Small intestine (tissue), 7 donors: ENCODE data around the gene MAPK1. TPM values are rescaled to one million over a fixed set of nuclear protein-coding genes. Genes with fewer than 3 reads are reported as not detected.
A peak's percentile ranks its signal among the peaks of the same experiment; 100 is the strongest.

Experiments used
- DNase-seq, 2 donors: peaks; one replicate each; pipeline versions ENCODE4 v3.0.0 to v3.0.0-alpha.2; 2013
- FAIRE-seq: peaks from 2 replicates; lab custom pipeline; 2012; peaks lifted over from hg19 to GRCh38; lab: Jason Lieb, UNC
- H3K27ac ChIP-seq, 3 donors: one replicate each; pipeline ENCODE4 v1.5.1; 2013; ENCODE audit warnings: low read length in 2 of 3, mild to moderate bottlenecking in 2 of 3, control low read depth in 1 of 3, inconsistent platforms in 1 of 3, low read depth in 1 of 3, moderate library complexity in 1 of 3
- H3K27me3 ChIP-seq, 3 donors: one replicate each; pipeline ENCODE4 v1.6.1; 2013; ENCODE audit warnings: low read length in 3 of 3, inconsistent platforms in 1 of 3; ENCODE audit not compliant: control insufficient read depth in 3 of 3, insufficient read depth in 3 of 3
- H3K36me3 ChIP-seq, 3 donors: one replicate each; pipeline ENCODE4 v1.6.1; 2013; ENCODE audit warnings: low read length in 3 of 3, inconsistent platforms in 1 of 3, low read depth in 1 of 3, mild to moderate bottlenecking in 1 of 3, moderate library complexity in 1 of 3; ENCODE audit not compliant: control insufficient read depth in 3 of 3, insufficient read depth in 2 of 3
- H3K4me1 ChIP-seq, 3 donors: one replicate each; pipeline ENCODE4 v1.6.1; 2013; ENCODE audit warnings: low read length in 2 of 3, inconsistent platforms in 1 of 3, low read depth in 1 of 3, mild to moderate bottlenecking in 1 of 3, moderate library complexity in 1 of 3; ENCODE audit not compliant: control insufficient read depth in 3 of 3, insufficient read depth in 2 of 3
- H3K4me3 ChIP-seq, 3 donors: one replicate each; pipeline ENCODE4 v1.5.1; 2013; ENCODE audit warnings: low read length in 3 of 3, control low read depth in 1 of 3, inconsistent platforms in 1 of 3, low read depth in 1 of 3, mild to moderate bottlenecking in 1 of 3, moderate library complexity in 1 of 3
- H3K9me3 ChIP-seq, 2 donors: one replicate each; pipeline ENCODE4 v1.6.1; 2013; ENCODE audit warnings: low read depth in 1 of 2, low read length in 1 of 2; ENCODE audit not compliant: control insufficient read depth in 2 of 2, insufficient read depth in 1 of 2
- WGBS, 3 donors: extraction: QIAGEN DNeasy Blood & Tissue Kit; methylation state at CpG; one replicate each; pipeline ENCODE4 v1.1.7; 2013; 5-methylcytosine and 5-hydroxymethylcytosine counted together
- polyA plus RNA-seq, 4 donors: library from polyadenylated mRNA; stranded (reverse) in 3 of 4; unstranded in 1 of 4; fragments of 200-250 nt in 3 of 4; fragments of 120-200 nt in 1 of 4; gene quantifications; one replicate each; pipeline versions ENCODE4 v1.2.1 to v1.2.3, GENCODE V29; 2013
- donor health status: healthy with polysubstance abuse.
- donor health status: control.
- donor health status: control.
- donor health status: Bipolar disorder and iron deficiency.
- donor health status: healthy.

MAPK1 gene
- polyA plus RNA-seq, 4 donors: 10.3 to 76.5 (median 14.2) TPM

DNA sequence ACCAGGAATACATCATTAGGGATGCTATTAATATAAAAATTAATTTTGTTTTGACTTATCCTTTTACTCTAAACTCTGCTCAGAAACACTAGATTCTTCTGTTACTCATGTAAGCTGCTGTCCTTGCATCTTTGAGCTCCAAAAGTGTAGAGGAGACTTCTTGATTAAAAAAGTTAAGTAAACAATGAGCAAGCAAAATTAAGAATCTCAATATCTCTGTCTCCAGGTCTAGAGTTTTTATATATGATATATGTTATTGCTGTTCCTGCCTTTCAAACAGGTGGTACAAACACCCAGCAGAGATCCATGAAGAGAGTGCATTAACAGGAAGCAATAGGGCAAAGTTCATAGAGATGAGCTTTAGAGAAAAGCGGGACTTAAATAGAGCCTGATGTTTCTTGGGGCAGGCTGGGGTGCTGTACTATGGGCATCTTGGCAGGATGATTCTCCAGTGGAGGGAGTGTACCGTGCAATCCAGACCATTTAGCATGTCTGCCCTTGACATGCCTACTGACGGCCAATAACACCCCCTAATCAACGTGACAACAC, 6.9 kb downstream of the MAPK1 start:
- FAIRE-seq (no peak), DNase-seq (peak in 1 of 2 donors; percentile 11)
- H3K27me3 ChIP-seq: no peaks in the 10 kb centered on the region
- H3K36me3 ChIP-seq: no peaks in the 10 kb centered on the region
- no peak overlapping the region for H3K4me3 ChIP-seq
- peak overlapping the region in 1 of 3 donors; percentile 24 for H3K27ac ChIP-seq
- peaks cover 12 to 29% (median 20%) of the 10 kb centered on the region in 3 donors for H3K4me1 ChIP-seq
- WGBS, 3 donors: 23 to 67% (median 41%) methylated on average over 4 of the region's 4 CpGs
- H3K9me3 ChIP-seq: no peaks in the 10 kb centered on the region

GRCh38 chr22:21858025-21858764, 9.2 kb downstream of the MAPK1 start:
- Histone ChIP-seq H3K36me3 (no peaks in the 10 kb centered on the region), H3K4me1 (peaks cover 12 to 25% (median 20%) of the 10 kb centered on the region in 3 donors), H3K9me3 (no peaks in the 10 kb centered on the region), H3K4me3 (no peak overlapping the region), H3K27ac (peak overlapping the region in 2 of 3 donors; percentile 45 to 67), H3K27me3 (no peaks in the 10 kb centered on the region)
- 67 to 72% (median 71%) methylated on average over 4 of the region's 4 CpGs for WGBS, 3 donors
- FAIRE-seq (no peak), DNase-seq (peak in 1 of 2 donors; percentile 23)

GRCh38 chr22:21857481-21857914, 9.9 kb downstream of the MAPK1 start:
- peak in 1 of 2 donors; percentile 57 for DNase-seq
- 49 to 66% (median 53%) methylated on average over 4 of the region's 4 CpGs for WGBS, 3 donors

DNA sequence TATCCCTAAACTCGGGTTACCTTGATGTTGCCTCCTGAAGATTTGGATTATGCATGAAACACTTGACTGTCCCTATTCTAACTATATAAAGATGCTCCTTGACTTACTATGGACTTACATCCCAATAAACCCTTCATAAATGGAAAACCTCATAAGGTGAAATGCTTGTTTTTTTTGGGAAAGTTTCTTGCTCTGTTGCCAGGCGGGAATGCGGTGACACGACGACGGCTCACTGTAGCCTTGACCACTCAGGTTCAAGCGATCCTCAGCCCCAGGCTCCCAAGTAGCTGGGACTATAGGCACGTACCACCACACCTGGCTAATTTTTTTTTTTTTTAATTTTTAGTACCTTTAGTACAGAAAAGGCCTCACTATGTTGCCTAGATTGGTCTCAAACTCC, 10.6 kb downstream of the MAPK1 start:
- peaks cover 12 to 25% (median 20%) of the 10 kb centered on the region in 3 donors for H3K4me1 ChIP-seq
- no peaks in the 10 kb centered on the region for H3K36me3 ChIP-seq
- DNase-seq (no peak), FAIRE-seq (no peak)
- WGBS, 3 donors: 91 to 95% (median 95%) methylated on average over 8 of the region's 8 CpGs
- H3K9me3 ChIP-seq: no peaks in the 10 kb centered on the region
- no peak overlapping the region for H3K4me3 ChIP-seq
- peak overlapping the region in 1 of 3 donors; percentile 67 for H3K27ac ChIP-seq
- no peaks in the 10 kb centered on the region for H3K27me3 ChIP-seq

More at GRCh38 chr22:21857481-21857914, 9.9 kb downstream of the MAPK1 start:
- no peak overlapping the region for H3K4me3 ChIP-seq
- peaks cover 12 to 25% (median 20%) of the 10 kb centered on the region in 3 donors for H3K4me1 ChIP-seq
- FAIRE-seq: no peak
- no peaks in the 10 kb centered on the region for H3K9me3 ChIP-seq
- H3K36me3 ChIP-seq: no peaks in the 10 kb centered on the region
- H3K27ac ChIP-seq: peak overlapping the region in 1 of 3 donors; percentile 67
- no peaks in the 10 kb centered on the region for H3K27me3 ChIP-seq

DNA sequence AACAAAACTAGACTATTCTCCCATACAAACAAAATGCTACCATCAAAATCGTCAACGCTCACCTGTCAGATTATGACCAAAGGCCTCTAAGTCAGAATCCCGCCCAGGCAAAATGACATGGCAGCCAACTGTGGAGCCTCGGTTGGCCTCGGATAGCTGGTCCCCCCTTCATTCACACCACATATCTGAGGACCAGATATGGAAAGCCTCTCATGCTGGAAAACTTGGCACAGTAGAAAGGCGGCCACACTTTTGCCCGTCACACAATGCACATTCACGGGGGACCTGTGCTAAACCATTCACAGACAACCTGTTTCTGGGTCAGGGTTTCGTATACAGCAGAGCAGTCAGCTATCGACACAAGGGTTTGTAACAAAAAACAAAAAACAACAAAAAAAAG, 11.2 kb downstream of the MAPK1 start:
- WGBS, 3 donors: 90 to 96% (median 94%) methylated on average over 10 of the region's 10 CpGs
- no peaks in the 10 kb centered on the region for H3K9me3 ChIP-seq
- H3K36me3 ChIP-seq: no peaks in the 10 kb centered on the region
- H3K4me3 ChIP-seq: no peak overlapping the region
- no peak overlapping the region for H3K27ac ChIP-seq
- H3K27me3 ChIP-seq: no peaks in the 10 kb centered on the region
- H3K4me1 ChIP-seq: peaks cover 8 to 23% (median 20%) of the 10 kb centered on the region in 3 donors
- FAIRE-seq (no peak), DNase-seq (no peak)

- DNase-seq (no peak), FAIRE-seq (no peak)
- Histone ChIP-seq H3K27me3 (no peaks in the 10 kb centered on the region), H3K27ac (no peak overlapping the region), H3K9me3 (no peaks in the 10 kb centered on the region), H3K36me3 (no peaks in the 10 kb centered on the region), H3K4me3 (no peak overlapping the region), H3K4me1 (peaks cover 5 to 18% (median 17%) of the 10 kb centered on the region in 3 donors)
- WGBS, 3 donors: 82 to 90% (median 89%) methylated on average over 6 of the region's 6 CpGs
These were observed 11.8 kb downstream of the MAPK1 start for GRCh38 chr22:21855676-21856075.

GRCh38 chr22:21850660-21851059, 16.8 kb downstream of the MAPK1 start:
- Histone ChIP-seq H3K27ac (no peak overlapping the region), H3K27me3 (no peaks in the 10 kb centered on the region), H3K4me3 (no peak overlapping the region), H3K4me1 (peaks cover 0 to 7% (median 0%) of the 10 kb centered on the region in 3 donors), H3K36me3 (no peaks in the 10 kb centered on the region), H3K9me3 (no peaks in the 10 kb centered on the region)
- no peak for FAIRE-seq
- DNase-seq: no peak

DNA sequence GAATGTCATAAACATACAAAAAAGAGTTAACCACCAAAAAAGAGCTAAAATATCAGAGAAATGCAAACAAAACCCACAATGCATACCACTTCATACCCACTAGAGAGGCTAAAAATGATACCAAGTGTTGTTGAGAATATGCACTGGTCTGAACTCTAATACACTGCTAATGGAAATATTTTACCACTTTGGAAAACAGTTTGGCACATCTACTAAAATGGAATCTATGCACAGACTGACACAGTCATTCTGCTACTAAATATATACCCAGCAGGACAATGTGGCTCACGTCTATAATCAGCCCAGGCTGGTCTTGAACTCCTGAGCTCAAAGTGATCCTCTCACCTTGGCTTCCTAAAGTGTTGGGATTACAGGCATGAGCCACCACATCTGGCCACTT, 18.0 kb downstream of the MAPK1 start:
- FAIRE-seq: no peak
- no peaks in the 10 kb centered on the region for H3K27me3 ChIP-seq
- no peaks in the 10 kb centered on the region for H3K9me3 ChIP-seq
- no peaks in the 10 kb centered on the region for H3K36me3 ChIP-seq
- DNase-seq: no peak
- 55 to 81% (median 56%) methylated on average over 1 of the region's 1 CpG for WGBS, 3 donors
- H3K4me1 ChIP-seq: peaks cover 0 to 6% (median 0%) of the 10 kb centered on the region in 3 donors
- no peak overlapping the region for H3K27ac ChIP-seq
- no peak overlapping the region for H3K4me3 ChIP-seq
